Hippocampal formation (tissue), 2 donors: ENCODE data around the gene TBL2.
"Not testable (repeated sequence)": the region's sequence is repeated elsewhere in the genome, so short reads cannot be mapped to it uniquely, and the experiment has no call there.

ENCODE experiments used
- DNase-seq, 2 donors: peaks; one replicate each; lab custom pipeline; 2025; lab: John Stamatoyannopoulos, UW

Gene TBL2

DNA sequence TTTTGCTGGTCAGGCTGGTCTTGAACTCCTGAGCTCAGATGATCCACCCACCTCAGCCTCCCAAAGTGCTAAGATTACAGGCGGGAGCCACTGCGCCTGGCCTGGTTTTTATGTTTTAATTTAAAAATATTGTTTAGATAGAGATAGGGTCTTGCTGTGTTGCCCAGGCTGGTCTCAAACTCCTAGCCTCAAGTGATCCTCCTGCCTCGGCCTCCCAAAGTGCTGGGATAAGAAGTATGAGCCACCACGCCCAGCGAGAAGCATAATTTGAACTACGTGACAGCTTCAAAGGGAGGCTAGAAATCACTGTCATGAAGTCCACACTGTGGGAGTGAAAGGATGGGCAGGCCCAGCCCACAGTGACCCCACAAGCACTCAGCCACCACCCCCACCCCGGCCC, 42.5 kb downstream of the TBL2 start:
- DNase-seq = not testable (repeated sequence)

DNA sequence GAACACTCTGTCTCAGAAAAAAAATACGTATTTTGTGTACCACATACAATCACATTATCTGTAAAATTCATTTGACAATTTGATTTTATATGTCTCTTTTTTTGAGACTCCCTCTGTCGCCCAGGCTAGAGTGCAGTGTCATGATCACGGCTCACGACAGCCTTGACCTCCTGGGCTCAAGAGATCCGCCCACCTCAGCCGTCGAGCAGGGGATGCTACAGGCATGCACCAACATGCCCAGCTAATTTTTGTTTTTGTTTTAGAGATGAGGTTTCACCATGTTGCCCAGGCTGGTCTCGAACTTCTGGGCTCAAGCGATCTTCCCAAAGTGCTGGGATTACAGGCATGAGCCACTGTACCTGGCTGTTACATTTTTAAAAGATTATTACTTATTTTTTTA, 44.6 kb downstream of the TBL2 start:
- no peak for DNase-seq

GRCh38 chr7:73532224-73532623, 46.2 kb downstream of the TBL2 start:
- no peak for DNase-seq

DNA sequence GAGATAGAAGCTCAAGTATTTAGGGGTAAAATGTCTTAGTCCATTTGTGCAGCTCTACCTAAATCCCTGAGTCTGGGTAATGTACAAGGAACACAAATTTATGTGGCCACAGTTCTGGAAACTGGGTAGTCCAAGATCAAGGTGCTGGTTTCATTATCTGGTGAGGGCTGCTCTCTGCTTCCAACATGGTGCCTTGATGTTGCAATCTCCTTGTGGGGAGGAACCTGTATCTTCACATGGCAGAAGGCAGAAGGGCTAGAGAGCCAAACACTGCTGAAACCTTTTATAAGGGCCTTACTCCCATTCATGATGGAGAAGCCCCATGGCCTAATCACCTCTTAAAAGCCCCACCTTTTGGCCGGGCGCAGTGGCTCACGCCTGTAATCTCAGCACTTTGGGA, 47.6 kb downstream of the TBL2 start:
- DNase-seq = no peak

DNA sequence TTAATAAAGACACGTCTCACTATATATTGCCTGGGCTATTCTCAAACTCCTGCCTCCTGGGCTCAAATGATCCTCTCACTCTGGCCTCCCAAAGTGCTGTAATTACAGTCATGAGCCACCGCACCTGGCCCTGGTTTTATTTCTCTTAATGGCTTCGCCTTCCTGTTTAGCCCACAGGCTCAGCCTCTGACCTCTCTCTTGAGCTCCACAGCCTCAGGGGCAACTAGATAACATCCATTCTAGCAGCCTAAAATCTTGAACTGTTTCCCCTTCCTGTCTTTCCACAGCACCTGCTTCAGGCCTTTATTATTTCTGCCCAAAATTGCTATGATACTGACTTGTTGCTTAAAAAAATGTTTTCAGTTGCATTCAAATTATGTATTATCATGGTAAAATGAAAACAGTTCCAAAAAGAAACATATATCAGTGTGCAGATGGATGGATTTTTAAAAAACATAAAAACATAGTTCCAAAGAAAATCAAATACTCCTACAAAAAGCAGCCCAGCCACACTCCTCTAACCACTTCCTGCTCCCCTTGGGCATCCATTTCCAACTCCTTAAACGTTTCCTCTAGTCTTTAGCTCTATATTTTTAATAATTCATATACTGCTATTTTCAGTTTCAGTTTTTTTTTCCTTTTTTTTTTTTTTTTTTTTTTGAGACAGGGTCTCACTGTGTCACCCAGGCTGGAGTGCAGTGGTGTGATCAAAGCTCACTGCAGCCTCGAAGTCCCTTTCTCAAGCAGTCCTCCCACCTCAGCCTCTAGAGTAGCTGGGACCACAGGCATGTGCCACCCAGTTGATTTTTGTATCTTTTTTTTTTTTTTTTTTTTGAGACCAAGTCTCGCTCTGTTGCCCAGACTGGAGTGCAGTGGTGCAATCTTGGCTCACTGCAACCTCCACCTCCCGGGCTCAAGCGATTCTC, 51.2 kb downstream of the TBL2 start:
- no peak for DNase-seq

GRCh38 chr7:73526158-73526494, 52.3 kb downstream of the TBL2 start:
- not testable (repeated sequence) for DNase-seq

GRCh38 chr7:73522105-73522872, 56.1 kb downstream of the TBL2 start, which contains the start of gene BAZ1B:
TSS of gene BAZ1B (minus strand) at chr7:73522293. CDS start at chr7:73521933, 360 bp downstream.
- peak; percentile 96 to 98 for DNase-seq

GRCh38 chr7:73521636-73522104, 56.7 kb downstream of the TBL2 start:
- peak; percentile 42 to 80 for DNase-seq

- DNase-seq = no peak
Observed at GRCh38 chr7:73520673-73521635, 57.4 kb downstream of the TBL2 start.

DNA sequence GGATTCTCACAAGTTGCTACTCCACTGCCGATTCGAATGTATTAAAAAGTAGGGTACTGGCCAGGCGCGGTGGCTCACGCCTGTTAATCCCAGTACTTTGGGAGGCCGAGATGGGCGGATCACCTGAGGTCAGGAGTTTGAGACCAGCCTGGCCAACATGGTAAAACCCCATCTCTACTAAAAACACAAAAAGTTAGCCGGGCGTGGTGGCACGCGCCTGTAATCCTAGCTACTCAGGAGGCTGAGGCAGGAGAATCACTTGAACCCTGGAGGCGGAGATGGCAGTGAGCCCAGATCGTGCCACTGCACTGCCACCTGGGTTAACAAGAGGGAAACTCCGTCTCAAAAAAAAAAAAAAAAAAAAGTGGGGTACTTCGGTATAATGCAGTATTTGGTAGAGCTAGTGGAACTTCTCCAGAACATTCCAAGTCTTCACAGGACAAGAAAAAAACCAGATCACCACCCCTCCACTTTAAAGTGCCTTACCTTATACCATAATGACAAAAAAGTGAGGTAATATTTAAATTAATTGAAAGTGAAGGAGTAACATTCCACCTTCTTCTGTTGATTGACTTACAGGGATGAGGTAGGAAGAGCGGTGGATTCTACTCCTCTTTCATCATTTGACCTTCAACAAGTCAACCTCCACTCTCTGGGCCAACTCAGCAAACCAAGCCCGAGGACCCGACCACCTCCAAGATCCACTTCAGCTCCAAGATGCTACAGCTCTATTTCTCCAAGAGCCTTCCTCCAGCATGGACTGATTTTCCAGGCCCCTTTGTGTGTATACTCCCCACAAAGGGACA, 58.3 kb downstream of the TBL2 start:
- no peak for DNase-seq

DNA sequence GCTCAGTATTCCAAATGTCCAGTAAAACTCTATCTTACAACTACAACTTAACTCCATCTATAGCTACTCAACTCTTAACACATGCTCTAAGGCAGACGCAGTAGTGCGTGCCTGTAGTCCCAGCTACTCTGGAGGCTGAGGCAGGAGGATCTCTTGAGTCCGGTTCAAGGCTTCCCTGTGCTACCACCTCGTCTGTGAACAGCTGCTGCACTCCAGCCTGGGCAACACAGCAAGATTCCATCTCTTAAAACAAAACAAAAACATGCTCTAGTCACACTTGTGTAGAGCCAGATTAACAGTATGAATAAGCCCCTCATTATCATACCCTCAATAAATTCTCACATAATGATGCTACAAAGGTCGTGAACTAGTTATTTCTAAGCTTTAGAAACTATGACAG, 59.9 kb downstream of the TBL2 start:
- DNase-seq = no peak
